HG02870 (cell line): ENCODE results near the gene DIAPH3.

Source experiments
- ATAC-seq: cut with Tn5 transposase; IDR thresholded peaks from one replicate; pipeline ENCODE4 v1.9.1; 2021; ENCODE audit warnings: mild to moderate bottlenecking, moderate library complexity; ENCODE audit not compliant: unreplicated experiment

DIAPH3 gene

DNA sequence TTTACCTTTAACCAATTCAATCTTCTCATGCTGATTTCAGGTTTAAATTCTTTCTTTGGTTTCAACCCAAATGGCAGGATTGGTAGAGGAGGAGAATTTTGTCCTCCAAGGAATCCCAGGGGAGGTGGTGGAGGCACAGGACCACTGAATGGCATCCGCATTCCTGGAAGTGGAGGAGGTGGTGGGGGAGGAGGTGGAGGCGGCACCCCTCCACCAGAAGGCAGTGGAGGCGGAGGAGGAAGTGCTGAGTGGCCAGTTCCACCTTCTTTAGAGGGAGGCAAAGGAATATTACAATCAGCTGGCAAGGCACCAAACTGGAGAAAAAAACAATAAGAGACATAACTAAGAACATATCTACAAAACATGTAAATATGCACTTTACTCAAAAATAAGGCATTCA is 192.9 kb downstream of the DIAPH3 start:
- ATAC-seq = no peak

DNA sequence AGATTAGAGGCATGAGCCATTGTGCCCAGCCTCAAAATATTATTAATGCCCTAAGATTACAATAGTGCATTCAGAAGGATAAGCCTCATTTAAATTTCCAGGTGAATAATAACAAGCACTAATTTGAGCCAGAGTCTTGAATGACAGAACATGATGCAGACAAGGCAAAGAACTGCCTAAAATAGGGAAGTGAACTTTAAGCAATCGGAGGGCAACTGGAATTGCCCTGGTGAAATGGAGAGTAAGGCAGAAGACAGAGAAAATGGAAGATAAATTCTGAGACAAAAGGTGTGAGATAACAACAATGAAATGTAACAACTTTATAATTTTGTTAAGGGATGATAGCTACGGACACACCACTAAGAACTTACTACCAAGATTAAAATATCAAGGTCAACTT is 199.9 kb downstream of the DIAPH3 start:
- ATAC-seq = no peak

DNA sequence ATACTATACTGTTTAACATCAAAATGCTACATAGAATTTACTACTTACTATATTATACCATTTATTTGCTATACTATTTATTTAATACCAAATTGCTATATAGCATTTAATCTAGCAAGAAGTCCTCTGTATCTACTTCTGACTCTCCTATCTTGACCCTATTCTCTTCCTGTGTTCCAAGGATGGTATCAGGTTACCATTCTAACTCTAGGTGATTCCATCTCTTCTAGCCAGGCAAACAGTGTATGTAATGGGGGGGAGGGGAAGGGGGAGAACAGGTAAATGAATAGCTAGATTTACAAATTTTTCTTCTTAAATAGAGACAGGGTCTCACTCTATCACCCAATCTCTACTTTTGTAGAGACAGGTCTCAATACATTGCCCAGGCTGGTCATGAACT is 200.3 kb downstream of the DIAPH3 start:
- no peak for ATAC-seq

DNA sequence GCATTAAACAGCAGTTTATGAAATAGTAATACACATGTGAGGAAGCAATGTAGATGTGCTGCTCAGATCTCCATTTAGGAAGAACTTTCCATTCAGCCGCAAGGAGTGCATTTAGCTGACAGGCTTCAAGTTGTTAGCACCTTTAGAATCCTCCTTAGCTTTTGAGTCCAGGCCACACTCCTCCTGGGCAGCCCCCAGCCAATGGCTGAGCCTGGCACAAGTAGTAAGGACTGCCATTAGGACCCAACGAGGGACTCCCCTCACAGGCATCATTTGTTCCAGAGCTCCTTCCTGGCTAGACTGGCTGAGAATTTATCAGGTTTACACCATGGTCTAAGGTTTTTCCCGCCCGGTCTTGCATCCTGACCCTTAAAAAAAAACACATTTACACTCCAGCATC is 201.4 kb downstream of the DIAPH3 start:
- no peak for ATAC-seq

DNA sequence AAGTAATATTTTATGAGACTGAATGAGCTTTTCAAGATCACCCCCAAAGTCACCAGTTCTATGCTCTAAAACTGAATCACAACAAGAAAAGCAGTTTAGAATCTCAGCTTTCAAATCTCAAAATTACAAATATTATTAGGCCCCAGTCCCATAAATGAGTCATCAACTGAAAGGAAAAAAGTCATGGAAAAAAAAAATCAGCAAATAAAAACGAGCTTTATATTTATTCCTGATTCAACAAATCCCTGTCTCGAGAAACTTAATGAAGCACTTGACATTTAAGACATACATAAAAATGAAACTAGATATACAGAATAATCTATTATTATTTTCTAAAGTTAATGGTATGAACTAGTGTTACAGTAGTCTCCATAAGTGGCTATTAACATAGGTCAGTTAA is 203.0 kb downstream of the DIAPH3 start:
- ATAC-seq = no peak

DNA sequence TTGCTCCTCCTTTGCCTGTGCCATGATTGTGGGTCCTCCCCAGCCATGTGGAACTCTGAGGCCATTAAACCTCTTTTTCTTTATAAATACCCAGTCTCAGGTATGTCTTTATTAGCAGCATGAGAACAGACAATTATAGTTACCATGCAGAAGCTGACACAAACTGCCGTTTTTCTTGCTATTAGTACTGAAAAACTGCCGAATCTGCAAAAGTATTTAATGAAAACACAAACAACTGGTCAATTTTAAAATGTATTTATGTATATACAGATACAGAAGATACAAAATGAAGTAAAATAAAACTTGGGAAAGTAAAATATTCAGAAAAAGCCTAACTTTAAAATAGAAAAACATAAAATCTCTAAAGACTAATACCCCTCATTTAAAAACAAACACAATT is 206.3 kb downstream of the DIAPH3 start:
- no peak for ATAC-seq

DNA sequence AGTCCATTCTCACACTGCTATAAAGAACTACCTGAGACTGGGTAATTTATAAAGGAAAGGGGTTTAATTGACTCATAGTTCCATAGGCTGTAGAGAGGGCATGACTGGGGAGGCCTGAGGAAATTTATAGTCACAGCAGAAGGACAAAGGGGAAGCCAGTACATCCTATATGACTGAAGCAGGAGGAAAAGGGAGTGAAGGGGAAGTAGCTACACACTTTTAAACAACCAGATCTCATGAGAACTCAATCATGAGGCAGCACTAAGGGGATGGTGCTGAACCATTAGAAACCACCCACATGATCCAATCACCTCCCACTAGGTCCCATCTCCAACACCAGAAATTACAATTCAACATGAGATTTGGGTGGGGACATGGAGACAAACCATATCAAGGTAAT is 209.1 kb downstream of the DIAPH3 start:
- no peak for ATAC-seq

DNA sequence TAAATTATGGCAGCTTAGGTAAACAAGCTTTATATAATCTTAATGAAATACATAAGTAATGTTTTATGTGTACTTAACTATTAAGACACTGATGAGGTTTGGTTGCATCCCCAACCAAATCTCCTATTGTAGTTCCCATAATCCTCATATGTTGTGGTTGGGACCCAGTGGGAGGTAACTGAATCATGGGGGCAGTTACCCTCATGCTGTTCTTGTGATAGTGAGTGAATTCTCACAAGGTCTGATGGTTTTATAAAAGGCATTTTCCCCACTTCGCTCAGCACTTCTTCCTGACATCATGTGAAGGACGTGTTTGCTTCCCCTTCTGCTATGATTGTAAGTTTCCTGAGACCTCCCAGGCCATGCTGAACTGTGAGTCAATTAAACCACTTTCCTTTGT is 212.7 kb downstream of the DIAPH3 start:
- ATAC-seq = no peak

DNA sequence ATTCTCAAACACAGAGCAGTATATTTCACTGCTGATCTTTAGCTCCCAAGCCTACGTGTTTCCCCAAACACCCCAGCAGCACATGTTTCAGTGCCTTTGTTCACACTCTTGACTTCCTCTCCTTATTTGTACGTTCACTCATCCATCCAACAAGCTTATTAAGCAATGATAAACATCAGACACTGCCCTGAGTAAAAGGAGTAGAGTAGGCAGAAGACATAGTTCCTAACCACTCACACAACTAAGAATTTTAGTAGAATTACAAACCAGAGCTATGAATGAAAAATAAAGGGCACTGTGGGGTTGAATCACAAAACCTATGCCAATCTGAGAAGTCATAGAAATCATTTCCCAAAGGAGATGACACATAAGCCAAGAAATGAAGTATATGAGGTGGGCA is 213.5 kb downstream of the DIAPH3 start:
- no peak for ATAC-seq

DNA sequence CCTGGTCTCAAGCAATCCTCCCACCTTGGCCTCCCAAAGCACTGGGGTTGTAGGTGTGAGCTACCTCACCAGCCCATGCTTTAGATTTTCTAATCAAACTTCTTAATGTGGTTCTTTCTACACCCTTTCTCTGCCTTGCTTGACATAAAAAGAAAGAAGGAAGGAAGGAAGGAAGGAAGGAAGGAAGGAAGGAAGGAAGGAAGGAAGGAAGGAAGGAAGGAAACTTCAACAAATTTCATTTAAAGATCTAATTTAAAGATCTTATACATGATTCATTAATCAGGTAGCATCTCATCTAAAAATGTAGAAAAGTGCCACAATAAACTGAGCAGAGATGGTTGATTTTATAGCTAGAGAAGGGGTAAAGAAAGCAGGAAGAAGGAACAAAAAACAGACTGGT is 215.0 kb downstream of the DIAPH3 start:
- no peak for ATAC-seq

DNA sequence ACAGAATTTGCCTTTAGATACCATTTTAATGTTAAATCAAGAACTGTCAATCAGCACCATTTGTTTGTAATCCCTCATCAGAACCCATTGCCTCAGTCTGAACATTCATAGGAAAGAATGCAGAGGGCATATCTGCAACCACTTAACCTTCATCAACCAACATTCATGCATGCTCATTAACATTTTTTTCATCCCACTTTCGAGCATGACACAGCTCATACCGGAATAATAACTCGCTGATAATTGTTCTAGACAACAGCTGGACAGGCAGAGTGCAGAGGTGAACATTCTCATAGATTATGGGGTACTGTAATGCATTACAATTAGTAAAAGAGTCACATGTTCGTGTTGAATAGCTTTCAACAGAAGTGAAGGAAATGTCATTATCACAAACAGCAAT is 216.8 kb downstream of the DIAPH3 start:
- ATAC-seq = no peak

DNA sequence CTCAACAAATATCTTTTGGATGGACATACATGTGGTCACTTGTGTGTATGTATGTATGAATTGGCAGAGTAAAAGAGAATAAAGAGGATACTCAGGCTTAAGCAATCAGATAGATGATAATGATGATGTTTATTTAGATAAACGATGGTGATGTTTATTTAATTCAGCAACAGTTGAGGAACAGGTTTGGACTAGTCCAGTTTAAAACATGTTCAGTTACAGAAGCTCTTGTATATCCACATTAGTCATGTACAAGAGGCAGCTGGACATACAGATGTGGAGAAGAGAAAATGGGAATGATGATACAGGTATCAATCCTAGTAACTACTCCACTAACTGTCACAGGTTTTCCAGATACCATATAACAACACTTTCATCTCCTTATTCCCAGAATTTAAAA is 232.1 kb downstream of the DIAPH3 start:
- no peak for ATAC-seq

DNA sequence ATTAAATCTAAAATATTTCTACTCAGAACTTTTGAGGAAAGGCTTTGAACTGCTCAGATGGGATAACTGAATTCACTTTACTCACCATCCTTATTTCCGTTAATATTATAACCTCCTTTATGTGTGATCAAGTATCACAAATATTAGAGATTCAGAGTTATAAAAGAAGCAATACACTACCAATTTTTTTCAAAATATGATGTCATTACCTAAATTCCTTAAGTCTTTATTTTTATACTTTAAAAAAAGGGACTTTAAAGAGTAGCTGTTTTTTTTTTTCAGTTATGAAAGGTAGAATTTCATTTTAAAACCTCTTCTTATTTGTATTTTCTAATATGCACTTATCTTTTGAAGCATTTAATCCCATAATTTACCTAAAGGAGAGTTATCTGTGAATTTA is 239.5 kb downstream of the DIAPH3 start:
- ATAC-seq = no peak

DNA sequence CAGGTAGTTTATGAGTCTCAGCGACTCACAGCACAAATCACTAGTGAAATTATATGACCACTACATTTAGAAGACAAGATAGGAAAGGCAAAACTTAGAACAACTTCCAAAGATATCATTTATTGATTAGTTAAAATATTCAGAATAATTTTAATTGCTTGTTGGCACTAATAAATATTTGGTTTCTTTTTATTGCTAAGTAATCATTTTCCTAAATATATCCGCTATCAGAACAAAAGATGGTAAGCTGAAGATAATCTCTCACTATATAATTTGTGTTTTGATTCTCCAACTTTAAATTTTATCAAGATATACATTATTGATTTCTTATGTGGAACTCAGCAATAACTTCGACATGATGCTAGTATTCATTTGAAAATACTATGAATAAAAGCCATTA is 248.5 kb downstream of the DIAPH3 start:
- ATAC-seq = no peak

DNA sequence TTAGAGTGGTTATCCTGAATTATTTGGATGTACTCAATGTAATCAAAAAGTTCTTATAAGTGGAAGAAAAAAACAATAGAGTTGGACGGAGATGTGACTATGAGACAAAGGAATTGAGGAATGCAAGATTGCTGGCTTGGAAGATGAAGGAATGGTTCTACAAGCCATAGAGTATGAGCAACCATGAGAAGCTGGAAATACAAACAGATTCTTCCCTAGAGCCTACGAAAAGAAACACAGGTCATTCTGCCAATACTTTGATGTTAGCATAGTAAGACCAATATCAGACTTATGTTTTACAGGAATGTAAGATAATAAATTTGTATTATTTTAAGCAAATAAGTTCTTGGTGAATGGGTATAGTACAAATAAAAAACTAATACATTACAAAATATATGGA is 249.2 kb downstream of the DIAPH3 start:
- no peak for ATAC-seq

DNA sequence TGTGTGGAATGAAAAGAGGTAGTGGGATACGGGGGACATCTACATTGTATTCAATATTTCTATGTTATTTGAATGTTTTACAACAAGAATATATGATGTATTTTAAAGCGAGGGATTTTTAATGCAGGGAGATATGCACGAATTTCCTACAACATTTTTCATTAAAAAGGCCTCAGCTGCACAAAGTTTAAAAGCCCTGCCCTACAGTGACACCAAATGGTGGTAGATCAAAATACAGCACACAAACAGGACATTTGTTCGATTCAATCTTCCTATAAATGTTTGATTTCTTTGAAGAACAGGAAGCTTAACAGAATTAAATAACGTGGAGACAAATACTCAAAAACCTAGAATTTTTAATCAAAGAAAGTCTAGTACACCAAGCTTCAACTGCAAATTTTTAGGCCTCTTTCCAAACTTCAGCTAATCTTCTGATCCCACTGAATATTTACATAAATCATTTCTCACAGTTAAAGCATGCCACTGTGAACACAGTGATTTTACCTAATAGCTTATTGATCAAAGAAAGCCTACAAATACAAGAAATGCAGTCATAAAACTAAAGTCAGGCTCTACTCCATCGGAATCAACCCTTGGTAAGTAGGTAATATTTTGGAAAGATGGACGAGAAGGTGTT is 257.2 kb downstream of the DIAPH3 start:
- no peak for ATAC-seq

DNA sequence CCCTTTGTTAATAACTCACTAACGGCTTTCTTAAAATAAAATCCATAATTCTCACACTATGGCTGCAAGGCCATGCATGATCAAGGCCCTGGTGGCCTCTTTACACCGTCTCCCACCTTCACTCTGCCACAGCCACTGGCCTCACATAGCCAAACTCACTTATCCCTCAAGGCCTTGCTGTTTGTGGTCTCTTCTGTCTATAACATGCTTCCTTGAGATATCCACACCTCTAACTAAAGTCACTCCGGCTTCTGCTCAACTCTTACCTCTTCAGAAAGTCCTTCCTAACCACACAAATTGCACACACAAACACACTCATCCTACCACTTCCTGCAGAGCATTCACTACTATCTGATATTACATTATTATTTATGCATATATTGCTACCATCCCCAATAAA is 262.5 kb downstream of the DIAPH3 start:
- ATAC-seq = no peak

DNA sequence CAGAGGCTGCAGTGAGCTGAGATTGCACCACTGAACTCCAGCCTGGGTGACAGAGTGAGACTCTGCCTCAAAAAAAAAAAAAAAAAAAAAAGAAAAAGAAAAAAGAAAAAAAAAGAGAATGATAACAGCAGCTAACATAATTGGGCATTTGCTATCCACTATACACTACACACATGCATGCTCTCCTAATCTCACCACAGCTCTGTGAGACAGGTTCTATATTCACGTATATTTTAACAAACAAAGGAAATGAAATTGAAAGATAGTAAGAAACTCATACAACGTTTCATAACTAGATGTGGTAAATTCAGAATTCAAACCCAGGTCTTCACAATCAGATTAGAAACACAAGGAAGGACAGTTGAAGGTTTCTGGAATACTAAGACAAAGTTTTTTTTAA is 265.7 kb downstream of the DIAPH3 start:
- peak; percentile 52 for ATAC-seq

DNA sequence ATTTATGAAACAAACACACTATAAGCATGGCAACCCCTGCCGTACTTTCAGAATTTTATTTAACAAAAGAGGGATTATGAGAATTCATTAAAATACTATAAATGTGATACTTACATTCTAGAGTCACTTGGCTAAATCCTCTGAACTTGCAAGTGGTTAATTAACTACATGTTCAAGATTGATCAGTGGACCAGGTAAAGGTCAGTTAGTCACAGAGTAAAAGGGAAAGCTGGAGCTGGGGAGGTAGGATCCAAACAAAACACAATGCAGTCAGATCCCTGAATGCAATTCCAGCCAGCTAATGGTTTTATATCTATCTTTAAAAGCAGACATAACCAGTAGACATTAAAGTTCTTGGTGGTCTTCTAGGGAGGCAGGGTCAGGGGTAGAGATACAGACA is 270.5 kb downstream of the DIAPH3 start:
- no peak for ATAC-seq

DNA sequence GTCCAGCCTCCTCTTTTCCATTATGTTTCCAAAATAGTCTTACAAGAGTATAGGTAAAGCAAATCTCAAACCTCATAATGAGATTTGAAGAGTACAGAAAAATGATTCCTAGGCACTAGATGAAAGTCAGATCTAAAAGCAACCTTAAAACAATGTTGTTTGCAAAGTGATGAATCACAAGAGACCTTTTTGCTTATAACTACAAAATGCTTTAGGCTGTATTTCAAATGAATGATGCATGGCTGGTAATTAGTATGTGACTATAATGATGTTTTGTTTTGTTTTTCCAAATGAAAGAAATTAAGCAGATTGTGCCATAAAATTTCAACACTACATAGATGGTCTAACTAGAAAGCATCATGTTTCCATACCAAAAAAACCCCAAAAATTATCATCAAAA is 272.7 kb downstream of the DIAPH3 start:
- ATAC-seq = no peak

DNA sequence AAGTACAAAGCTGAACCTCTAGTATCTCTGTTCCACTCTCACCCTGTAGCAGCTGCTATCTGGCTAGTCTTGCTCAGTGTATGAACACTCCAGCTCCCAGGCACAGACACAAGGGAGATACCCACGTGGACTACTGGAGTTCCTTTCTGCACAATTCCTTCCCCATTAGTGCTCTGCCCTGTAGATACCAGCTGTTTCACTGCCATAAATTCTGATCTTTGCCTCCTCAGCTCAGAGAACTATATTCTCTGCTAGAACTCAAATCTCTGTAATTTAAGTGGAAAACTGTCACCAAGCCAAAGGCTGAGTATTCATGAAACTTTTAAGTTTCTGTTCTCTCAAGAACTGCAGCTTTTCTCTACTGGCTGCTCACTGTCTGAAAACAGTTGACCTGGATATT is 273.7 kb downstream of the DIAPH3 start:
- ATAC-seq = no peak

DNA sequence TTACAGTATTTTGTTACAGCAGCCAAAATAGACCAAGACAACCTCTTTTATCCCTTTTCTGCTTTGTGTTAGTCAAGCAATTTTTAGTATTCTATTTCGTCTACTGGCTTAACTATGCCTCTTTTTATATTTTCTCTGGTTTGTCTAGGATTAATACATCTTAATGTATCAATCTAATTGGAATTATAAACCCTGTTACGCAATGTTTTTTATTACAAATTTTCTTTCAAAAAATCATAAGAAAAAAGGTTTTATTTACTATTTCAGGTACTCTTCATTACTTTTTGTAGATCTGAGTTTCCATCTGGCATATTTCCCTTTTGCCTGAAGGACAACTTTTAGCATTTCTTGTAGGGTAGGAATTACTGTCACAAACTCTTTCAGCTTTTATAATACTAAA is 275.3 kb downstream of the DIAPH3 start:
- ATAC-seq = no peak

DNA sequence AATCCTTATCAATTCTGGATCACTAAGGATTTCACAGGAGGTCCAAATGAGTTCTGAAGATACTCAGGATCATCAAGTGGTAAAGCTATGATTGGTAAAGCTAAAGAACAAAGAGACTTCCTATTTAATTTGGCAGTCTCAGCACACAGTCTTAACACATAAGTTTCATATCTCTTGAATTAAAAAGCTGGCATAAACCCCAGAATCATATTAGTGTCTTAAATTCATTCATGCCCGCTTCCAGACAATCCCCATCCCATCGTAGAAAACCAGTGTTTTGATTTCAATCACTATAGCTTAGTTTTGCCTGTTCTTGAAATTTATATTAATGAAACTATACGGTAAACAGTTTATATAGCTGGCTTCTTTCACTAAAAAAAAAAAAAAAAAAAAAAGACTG is 278.7 kb downstream of the DIAPH3 start:
- no peak for ATAC-seq

DNA sequence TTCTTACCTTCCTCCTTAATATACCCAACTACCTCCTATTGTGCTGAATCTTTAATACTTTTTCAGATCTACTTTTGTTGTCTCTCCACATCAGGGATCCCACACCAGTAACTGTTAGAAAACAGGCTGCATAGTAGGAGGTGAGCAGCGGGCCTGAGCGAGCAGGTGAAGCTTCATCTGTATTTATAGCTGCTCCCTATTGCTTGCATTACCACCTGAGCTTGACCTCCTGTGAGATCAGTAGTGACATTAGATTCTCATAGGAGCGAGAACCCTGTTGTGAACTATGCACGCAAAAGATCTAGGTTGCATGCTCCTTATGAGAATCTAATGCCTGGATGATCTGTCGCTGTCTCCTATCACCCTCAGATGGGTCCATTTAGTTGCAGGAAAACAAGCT is 279.8 kb downstream of the DIAPH3 start:
- no peak for ATAC-seq
